Stromal cell of bone marrow (primary cell): ENCODE data around the gene MUC2.
"Not testable (repeated sequence)": the region's sequence is repeated elsewhere in the genome, so short reads cannot be mapped to it uniquely, and the experiment has no call there.

Source experiments
- DNase-seq: peaks from one replicate; pipeline ENCODE4 v3.0.0-alpha.2; 2012; ENCODE audit warnings: low read depth

Gene MUC2

GRCh38 chr11:1106387-1106786, 31.7 kb downstream of the MUC2 start:
- no peak for DNase-seq

GRCh38 chr11:1107316-1108245, 32.9 kb downstream of the MUC2 start:
- no peak for DNase-seq

GRCh38 chr11:1108246-1108900, 33.7 kb downstream of the MUC2 start:
- DNase-seq = no peak

GRCh38 chr11:1109101-1109917, 34.6 kb downstream of the MUC2 start:
- no peak for DNase-seq

GRCh38 chr11:1109918-1110705, 35.4 kb downstream of the MUC2 start:
- DNase-seq = no peak

GRCh38 chr11:1111545-1112212, 37.0 kb downstream of the MUC2 start:
- no peak for DNase-seq

GRCh38 chr11:1112351-1113191, 37.9 kb downstream of the MUC2 start:
- no peak for DNase-seq

GRCh38 chr11:1113405-1114201, 38.9 kb downstream of the MUC2 start:
- no peak for DNase-seq

- not testable (repeated sequence) for DNase-seq
These were observed 40.6 kb downstream of the MUC2 start for GRCh38 chr11:1115292-1115691.

- no peak for DNase-seq
These were observed 41.4 kb downstream of the MUC2 start for GRCh38 chr11:1116104-1116503.

GRCh38 chr11:1116666-1117390, 42.2 kb downstream of the MUC2 start:
- no peak for DNase-seq

GRCh38 chr11:1117992-1118391, 43.3 kb downstream of the MUC2 start:
- no peak for DNase-seq

GRCh38 chr11:1118755-1119603, 44.3 kb downstream of the MUC2 start:
- DNase-seq = no peak

- no peak for DNase-seq
These were observed 45.0 kb downstream of the MUC2 start for GRCh38 chr11:1119604-1120146.

- no peak for DNase-seq
These were observed 46.1 kb downstream of the MUC2 start for GRCh38 chr11:1120532-1121330.

GRCh38 chr11:1121331-1121812, 46.7 kb downstream of the MUC2 start:
- no peak for DNase-seq
